Endothelial cell (in vitro differentiated cells): ENCODE data around the gene ATF4. TPM values are rescaled to one million over a fixed set of nuclear protein-coding genes. Genes with fewer than 3 reads are reported as not detected.

Experiments used
- DNase-seq: peaks from one replicate; pipeline ENCODE4 v3.0.0; 2021; ENCODE audit warnings: low spot score
- H3K27ac Mint-ChIP-seq: one replicate; pipeline ENCODE4 v1.8.0; 2021; ENCODE audit warnings: mixed read lengths, inconsistent platforms; ENCODE audit not compliant: unreplicated experiment
- H3K27me3 Mint-ChIP-seq: one replicate; pipeline ENCODE4 v1.8.0; 2021; ENCODE audit warnings: mild to moderate bottlenecking, moderate library complexity, mixed read lengths, inconsistent platforms; ENCODE audit not compliant: unreplicated experiment
- H3K36me3 Mint-ChIP-seq: one replicate; pipeline ENCODE4 v1.8.0; 2021; ENCODE audit warnings: mild to moderate bottlenecking, low read depth, mixed read lengths, inconsistent platforms; ENCODE audit not compliant: unreplicated experiment
- H3K4me1 Mint-ChIP-seq: one replicate; pipeline ENCODE4 v1.8.0; 2021; ENCODE audit warnings: mild to moderate bottlenecking, mixed read lengths, inconsistent platforms; ENCODE audit not compliant: unreplicated experiment
- H3K4me3 Mint-ChIP-seq: one replicate; pipeline ENCODE4 v1.8.0; 2021; ENCODE audit warnings: mild to moderate bottlenecking, mixed read lengths, inconsistent platforms; ENCODE audit not compliant: unreplicated experiment
- H3K9me3 Mint-ChIP-seq: one replicate; pipeline ENCODE4 v1.8.0; 2021; ENCODE audit warnings: mixed read lengths, inconsistent platforms; ENCODE audit not compliant: unreplicated experiment
- total RNA-seq: library from RNA; stranded (reverse); fragmentation: NEBNext Ultra II Directional; extraction: Animal tissue kit (Norgen Biotek cat#: 25700); gene quantifications from one replicate; pipeline ENCODE4 v1.2.1, GENCODE V29; 2021; ENCODE audit not compliant: unreplicated experiment
- TF ChIP-seq, protein P1 (sequence below): fragments of 200-600 bp; sonication (generic); IDR thresholded peaks from one replicate; pipeline ENCODE4 v1.5.0; 2021; ENCODE audit warnings: antibody characterized with exemption; ENCODE audit not compliant: unreplicated experiment

ATF4 gene
- total RNA-seq, 1 donor from 2014 or later: 312 TPM

GRCh38 chr22:39535357-39535725 lies 15.0 kb downstream of the ATF4 start:
- Mint-ChIP-seq H3K9me3 (no peaks in the 10 kb centered on the region), H3K4me1 (peaks cover 26% of the 10 kb centered on the region), H3K27me3 (peaks cover 3% of the 10 kb centered on the region), H3K27ac (no peak overlapping the region), H3K4me3 (no peak overlapping the region), H3K36me3 (peaks cover 8% of the 10 kb centered on the region)
- TF ChIP-seq, protein P1, sequence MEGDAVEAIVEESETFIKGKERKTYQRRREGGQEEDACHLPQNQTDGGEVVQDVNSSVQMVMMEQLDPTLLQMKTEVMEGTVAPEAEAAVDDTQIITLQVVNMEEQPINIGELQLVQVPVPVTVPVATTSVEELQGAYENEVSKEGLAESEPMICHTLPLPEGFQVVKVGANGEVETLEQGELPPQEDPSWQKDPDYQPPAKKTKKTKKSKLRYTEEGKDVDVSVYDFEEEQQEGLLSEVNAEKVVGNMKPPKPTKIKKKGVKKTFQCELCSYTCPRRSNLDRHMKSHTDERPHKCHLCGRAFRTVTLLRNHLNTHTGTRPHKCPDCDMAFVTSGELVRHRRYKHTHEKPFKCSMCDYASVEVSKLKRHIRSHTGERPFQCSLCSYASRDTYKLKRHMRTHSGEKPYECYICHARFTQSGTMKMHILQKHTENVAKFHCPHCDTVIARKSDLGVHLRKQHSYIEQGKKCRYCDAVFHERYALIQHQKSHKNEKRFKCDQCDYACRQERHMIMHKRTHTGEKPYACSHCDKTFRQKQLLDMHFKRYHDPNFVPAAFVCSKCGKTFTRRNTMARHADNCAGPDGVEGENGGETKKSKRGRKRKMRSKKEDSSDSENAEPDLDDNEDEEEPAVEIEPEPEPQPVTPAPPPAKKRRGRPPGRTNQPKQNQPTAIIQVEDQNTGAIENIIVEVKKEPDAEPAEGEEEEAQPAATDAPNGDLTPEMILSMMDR: no peak
- no peak for DNase-seq

DNA sequence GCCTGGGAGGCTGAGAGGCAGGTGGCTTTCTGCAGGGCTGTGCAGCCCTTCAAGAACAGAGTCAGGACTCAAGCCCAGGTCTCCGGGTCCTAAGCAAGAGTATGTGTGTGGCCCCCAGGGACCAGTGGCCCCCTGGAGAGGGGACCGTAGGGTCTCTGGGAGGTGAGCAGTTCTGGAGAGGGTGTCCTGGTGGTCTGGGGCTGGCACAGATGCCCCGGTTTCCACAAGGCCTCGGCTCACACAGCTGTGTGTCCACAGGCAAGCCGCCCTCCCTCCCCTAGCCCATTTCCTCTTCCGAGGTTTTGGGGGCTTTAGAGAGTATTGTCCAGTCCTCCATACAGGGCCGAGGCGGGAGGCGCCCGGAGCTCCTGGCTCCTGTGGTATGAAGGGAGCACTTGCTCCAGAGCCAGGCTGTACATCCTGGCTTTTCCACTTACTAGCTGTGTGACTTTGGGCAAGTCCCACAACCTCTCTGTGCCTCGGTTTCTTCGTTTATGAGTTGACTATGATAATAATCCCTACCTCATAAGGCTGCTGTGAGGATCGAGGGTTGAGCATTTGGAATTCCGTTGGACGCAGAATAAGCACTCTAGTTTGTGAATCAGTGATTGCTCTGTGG lies 15.6 kb downstream of the ATF4 start:
- TF ChIP-seq, protein P1: no peak
- Mint-ChIP-seq H3K4me3 (no peak overlapping the region), H3K27me3 (peaks cover 3% of the 10 kb centered on the region), H3K4me1 (peaks cover 21% of the 10 kb centered on the region), H3K27ac (no peak overlapping the region), H3K9me3 (no peaks in the 10 kb centered on the region), H3K36me3 (peaks cover 6% of the 10 kb centered on the region)
- no peak for DNase-seq

DNA sequence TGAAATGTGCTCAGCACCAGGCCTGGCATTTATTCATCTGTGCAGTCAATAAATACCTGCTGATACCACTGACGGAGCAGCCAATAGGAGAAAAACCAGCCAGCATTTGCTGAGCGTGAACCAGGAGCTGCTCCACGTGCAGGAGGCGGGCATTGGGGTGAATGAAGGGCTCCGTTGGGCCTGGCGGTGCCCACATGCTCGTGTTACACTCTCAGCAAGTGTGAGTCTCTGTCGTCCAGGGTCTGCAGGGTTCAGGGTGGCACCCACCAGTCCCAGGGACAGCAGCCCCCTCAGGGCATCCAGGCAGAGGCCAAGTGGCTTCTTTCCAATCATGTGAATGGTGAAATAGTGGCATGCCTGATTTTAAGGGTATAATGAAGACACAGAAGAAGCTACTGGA lies 16.3 kb downstream of the ATF4 start:
- Mint-ChIP-seq H3K27me3 (peaks cover 3% of the 10 kb centered on the region), H3K9me3 (no peaks in the 10 kb centered on the region), H3K36me3 (no peaks in the 10 kb centered on the region), H3K27ac (no peak overlapping the region), H3K4me3 (no peak overlapping the region), H3K4me1 (peaks cover 13% of the 10 kb centered on the region)
- TF ChIP-seq, protein P1: no peak
- DNase-seq: no peak

DNA sequence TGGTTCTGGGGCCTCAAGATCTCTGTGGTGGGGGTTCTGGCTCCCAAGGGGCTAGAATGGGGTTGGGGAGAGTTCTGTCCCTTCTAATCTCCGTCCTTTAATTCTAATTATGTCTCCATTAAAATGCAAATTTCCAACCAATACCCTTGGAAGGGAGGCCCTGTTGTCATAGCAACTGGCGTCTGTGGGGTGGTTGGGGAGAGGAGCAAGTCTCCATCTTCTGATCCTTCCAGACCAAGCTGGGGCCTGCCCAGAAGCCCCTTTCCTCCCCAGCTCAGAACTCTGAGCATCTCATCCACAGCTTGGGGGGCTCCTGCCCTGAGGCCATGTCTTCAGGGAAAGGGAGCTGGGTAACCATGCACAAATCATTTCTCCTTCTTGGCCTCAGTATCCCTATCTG lies 17.6 kb downstream of the ATF4 start:
- no peak overlapping the region for H3K4me3 Mint-ChIP-seq

DNA sequence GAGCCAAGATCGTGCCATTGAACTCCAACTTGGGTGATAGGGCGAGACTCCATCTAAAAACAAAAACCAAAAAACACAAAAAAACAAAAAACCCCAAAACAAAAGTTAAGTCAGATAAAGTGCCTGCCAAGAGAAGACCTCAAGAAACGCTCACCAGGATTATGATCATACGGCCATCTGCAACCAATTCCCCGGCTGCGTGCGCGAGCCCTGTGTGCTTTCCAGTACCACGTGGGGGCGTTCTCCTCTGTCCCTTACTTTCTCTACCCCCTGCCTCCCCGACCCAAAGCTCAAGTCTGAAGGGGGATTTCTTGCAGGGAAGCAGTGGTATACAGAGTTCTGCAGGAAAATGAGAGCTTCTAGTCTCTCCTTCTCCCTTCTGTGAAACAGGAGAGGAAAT lies 22.7 kb downstream of the ATF4 start:
- Mint-ChIP-seq H3K36me3 (no peaks in the 10 kb centered on the region), H3K9me3 (no peaks in the 10 kb centered on the region), H3K27ac (no peak overlapping the region), H3K4me3 (peak overlapping the region; percentile 47), H3K27me3 (peaks cover 8% of the 10 kb centered on the region), H3K4me1 (peaks cover 2% of the 10 kb centered on the region)
- TF ChIP-seq, protein P1: no peak
- DNase-seq: peak; percentile 63

More for the DNA sequence above, 17.6 kb downstream of the ATF4 start:
- H3K36me3 Mint-ChIP-seq: no peaks in the 10 kb centered on the region
- H3K4me1 Mint-ChIP-seq: peaks cover 6% of the 10 kb centered on the region
- peaks cover 4% of the 10 kb centered on the region for H3K27me3 Mint-ChIP-seq
- DNase-seq: no peak
- TF ChIP-seq, protein P1: no peak
- no peaks in the 10 kb centered on the region for H3K9me3 Mint-ChIP-seq
- no peak overlapping the region for H3K27ac Mint-ChIP-seq
